HEK293 (cell line): ENCODE data around the gene HPS4.
A peak's percentile ranks its signal among the peaks of the same experiment; 100 is the strongest.

Experiments
- CTCF ChIA-PET: fragments of 350-600 bp; formaldehyde crosslinking; extraction: SDS; loops from one replicate; lab custom pipeline; 2021; ENCODE audit warnings: antibody characterized with exemption; lab: Yijun Ruan, JAX
- POLR2A ChIA-PET: fragments of 300-600 bp; formaldehyde crosslinking; extraction: SDS; loops from one replicate; lab custom pipeline; 2020; ENCODE audit warnings: antibody characterized with exemption, inconsistent platforms; lab: Yijun Ruan, JAX
- H3K27ac ChIP-seq: fragments of 200-500 bp; sonication (Bioruptor generic); 2 replicates; pipeline ENCODE4 v1.5.1; 2014; ENCODE audit warnings: low read depth, low read length, control low read depth, inconsistent platforms; ENCODE audit errors: extremely low read depth
- H3K36me3 ChIP-seq, 2 experiments: fragments of 200-500 bp in 1 of 2; sonication (Bioruptor generic) in 1 of 2; 1 replicate in 1 of 2; 2 replicates in 1 of 2; pipeline ENCODE4 v1.5.1; 2014 to 2017; ENCODE audit warnings: inconsistent platforms in 2 of 2, low read length in 2 of 2; ENCODE audit not compliant: control insufficient read depth in 2 of 2, insufficient read depth in 1 of 2
- H3K4me1 ChIP-seq: fragments of 200-500 bp; sonication (Bioruptor generic); 2 replicates; pipeline ENCODE4 v1.5.1; 2014; ENCODE audit warnings: mild to moderate bottlenecking, low read length, inconsistent platforms; ENCODE audit not compliant: control insufficient read depth, insufficient read depth
- H3K4me3 ChIP-seq: 2 replicates; pipeline ENCODE4 v1.5.1; 2011; ENCODE audit warnings: low read depth, mild to moderate bottlenecking, control low read depth, low read length, moderate library complexity
- H3K9me3 ChIP-seq: fragments of 200-500 bp; sonication (Bioruptor generic); 2 replicates; pipeline ENCODE4 v1.5.1; 2014; ENCODE audit warnings: low read depth, low read length, inconsistent platforms; ENCODE audit not compliant: control insufficient read depth, insufficient read depth
- ATF2 ChIP-seq: fragments of 450-650 bp; formaldehyde crosslinking; IDR thresholded peaks from 2 replicates; pipeline ENCODE4 v1.5.1; 2016; ENCODE audit warnings: missing biosample characterization, missing genetic modification characterization, low read depth
- GLIS2 ChIP-seq: fragments of 450-650 bp; formaldehyde crosslinking; IDR thresholded peaks from 2 replicates; pipeline ENCODE4 v1.5.1; 2016; ENCODE audit warnings: missing biosample characterization, missing genetic modification characterization
- HOXD13 ChIP-seq: sonication (generic); formaldehyde crosslinking; IDR thresholded peaks from 2 replicates; pipeline ENCODE4 v1.8.0; 2022; ENCODE audit warnings: missing genetic modification reagents, borderline replicate concordance
- KLF8 ChIP-seq: fragments of 450-650 bp; formaldehyde crosslinking; IDR thresholded peaks from 2 replicates; pipeline ENCODE4 v1.5.1; 2016; ENCODE audit warnings: missing biosample characterization, missing genetic modification characterization
- OVOL3 ChIP-seq: fragments of 450-650 bp; formaldehyde crosslinking; IDR thresholded peaks from 2 replicates; pipeline ENCODE4 v1.5.1; 2016; ENCODE audit warnings: missing biosample characterization, missing genetic modification characterization
- PBX3 ChIP-seq: sonication (generic); formaldehyde crosslinking; IDR thresholded peaks from 2 replicates; pipeline ENCODE4 v1.8.1; 2022; ENCODE audit warnings: mild to moderate bottlenecking, moderate library complexity, missing genetic modification reagents
- REST ChIP-seq: fragments of 450-650 bp; formaldehyde crosslinking; IDR thresholded peaks from 2 replicates; pipeline ENCODE4 v1.5.1; 2016; ENCODE audit warnings: missing biosample characterization, missing genetic modification characterization
- SP2 ChIP-seq: fragments of 450-650 bp; formaldehyde crosslinking; IDR thresholded peaks from 2 replicates; pipeline ENCODE4 v1.5.1; 2016; ENCODE audit warnings: missing biosample characterization, missing genetic modification characterization
- SP7 ChIP-seq: fragments of 450-650 bp; formaldehyde crosslinking; IDR thresholded peaks from 2 replicates; pipeline ENCODE4 v1.5.1; 2016; ENCODE audit warnings: missing biosample characterization, missing genetic modification characterization
- ZNF184 ChIP-seq: fragments of 450-650 bp; IDR thresholded peaks from 2 replicates; pipeline ENCODE4 v1.5.1; 2018; ENCODE audit warnings: missing biosample characterization, mild to moderate bottlenecking, missing genetic modification characterization
- ZNF335 ChIP-seq: fragments of 450-650 bp; formaldehyde crosslinking; conservative IDR thresholded peaks from 2 replicates; pipeline ENCODE4 v1.5.1; 2016; ENCODE audit warnings: missing biosample characterization, missing genetic modification characterization
- ZNF341 ChIP-seq: fragments of 450-650 bp; formaldehyde crosslinking; IDR thresholded peaks from 2 replicates; pipeline ENCODE4; 2016; ENCODE audit warnings: low read depth, missing biosample characterization, missing genetic modification characterization
- ZNF426 ChIP-seq: fragments of 450-650 bp; formaldehyde crosslinking; IDR thresholded peaks from 2 replicates; pipeline ENCODE4 v1.5.1; 2017; ENCODE audit warnings: missing biosample characterization, missing genetic modification characterization, mild to moderate bottlenecking, inconsistent platforms, moderate library complexity
- ZNF521 ChIP-seq: fragments of 450-650 bp; formaldehyde crosslinking; IDR thresholded peaks from 2 replicates; pipeline ENCODE4 v1.5.1; 2017; ENCODE audit warnings: missing biosample characterization, mild to moderate bottlenecking, missing genetic modification characterization
- ZNF548 ChIP-seq: fragments of 450-650 bp; formaldehyde crosslinking; IDR thresholded peaks from 2 replicates; pipeline ENCODE4 v1.5.1; 2016; ENCODE audit warnings: missing biosample characterization, missing genetic modification characterization
- ZNF677 ChIP-seq: fragments of 450-650 bp; IDR thresholded peaks from 2 replicates; pipeline ENCODE4 v1.5.0; 2018; ENCODE audit warnings: missing biosample characterization, mild to moderate bottlenecking, missing genetic modification characterization, moderate library complexity
- ZNF837 ChIP-seq: fragments of 450-650 bp; formaldehyde crosslinking; IDR thresholded peaks from 2 replicates; pipeline ENCODE4 v1.5.1; 2016; ENCODE audit warnings: missing biosample characterization, missing genetic modification characterization
- TF ChIP-seq, protein P1 (sequence below): fragments of 450-650 bp; formaldehyde crosslinking; conservative IDR thresholded peaks from 2 replicates; pipeline ENCODE4 v1.5.1; 2016; ENCODE audit warnings: low read depth, missing biosample characterization, missing genetic modification characterization
- TF ChIP-seq, protein P2 (sequence below): fragments of 450-650 bp; formaldehyde crosslinking; IDR thresholded peaks from 2 replicates; pipeline ENCODE4 v1.5.1; 2016; ENCODE audit warnings: missing biosample characterization, missing genetic modification characterization
- TF ChIP-seq, protein P3 (sequence below): fragments of 450-650 bp; formaldehyde crosslinking; IDR thresholded peaks from 2 replicates; pipeline ENCODE4 v1.5.0; 2017; ENCODE audit warnings: missing biosample characterization, missing genetic modification characterization, borderline replicate concordance

HPS4 gene

GRCh38 chr22:26483043-26483438 is 542 bp downstream of the HPS4 start:
- ChIA-PET POLR2A (interaction anchor here (0.6 to 3.7 kb wide), 13 partner anchors 9 to 1525 kb away, joined by 3 to 27 read pairs (median 8); partner anchors contain the start of gene TFIP11), CTCF (interaction anchor here (0.7 to 8.1 kb wide), 6 partner anchors 9 to 179 kb away, joined by 3 to 47 read pairs (median 5); no protein-coding TSS in a partner anchor)
- TF ChIP-seq KLF8 (tag by site-specific recombination) (no peak), ZNF335 (tag by site-specific recombination) (peak; percentile 86), SP7 (tag by site-specific recombination) (no peak), ZNF837 (no peak), REST (tag by site-specific recombination) (peak; percentile 77), ZNF341 (tag by site-specific recombination) (no peak)

GRCh38 chr22:26482161-26482560 is 1.4 kb downstream of the HPS4 start:
- CTCF ChIA-PET: interaction anchor here (0.7 to 8.1 kb wide), 6 partner anchors 8 to 115 kb away, joined by 3 to 47 read pairs (median 4); no protein-coding TSS in a partner anchor
- H3K4me1 ChIP-seq: peaks cover 4% of the 10 kb centered on the region; the same call in 1 of the 2 replicates
- H3K36me3 ChIP-seq: peaks cover 8 to 47% of the 10 kb centered on the region in 2 experiments; a peak in 2 of 3 replicates
- no peak overlapping the region for H3K27ac ChIP-seq
- POLR2A ChIA-PET: interaction anchor here (1.8 to 3.7 kb wide), 3 partner anchors 12 to 76 kb away, joined by 8 to 27 read pairs (median 13); partner anchors contain the start of gene TFIP11
- no peak overlapping the region for H3K4me3 ChIP-seq
- TF ChIP-seq PBX3 (CRISPR knock-in tag) (no peak), ZNF677 (tag by site-specific recombination) (no peak), ZNF426 (tag by site-specific recombination) (no peak), ZNF521 (tag by site-specific recombination) (no peak), ATF2 (tag by site-specific recombination) (no peak), SP2 (tag by site-specific recombination) (no peak), ZNF548 (no peak), ZNF184 (tag by site-specific recombination) (no peak), HOXD13 (CRISPR knock-in tag) (no peak), GLIS2 (tag by site-specific recombination) (no peak), OVOL3 (no peak)
- TF ChIP-seq, protein P1, sequence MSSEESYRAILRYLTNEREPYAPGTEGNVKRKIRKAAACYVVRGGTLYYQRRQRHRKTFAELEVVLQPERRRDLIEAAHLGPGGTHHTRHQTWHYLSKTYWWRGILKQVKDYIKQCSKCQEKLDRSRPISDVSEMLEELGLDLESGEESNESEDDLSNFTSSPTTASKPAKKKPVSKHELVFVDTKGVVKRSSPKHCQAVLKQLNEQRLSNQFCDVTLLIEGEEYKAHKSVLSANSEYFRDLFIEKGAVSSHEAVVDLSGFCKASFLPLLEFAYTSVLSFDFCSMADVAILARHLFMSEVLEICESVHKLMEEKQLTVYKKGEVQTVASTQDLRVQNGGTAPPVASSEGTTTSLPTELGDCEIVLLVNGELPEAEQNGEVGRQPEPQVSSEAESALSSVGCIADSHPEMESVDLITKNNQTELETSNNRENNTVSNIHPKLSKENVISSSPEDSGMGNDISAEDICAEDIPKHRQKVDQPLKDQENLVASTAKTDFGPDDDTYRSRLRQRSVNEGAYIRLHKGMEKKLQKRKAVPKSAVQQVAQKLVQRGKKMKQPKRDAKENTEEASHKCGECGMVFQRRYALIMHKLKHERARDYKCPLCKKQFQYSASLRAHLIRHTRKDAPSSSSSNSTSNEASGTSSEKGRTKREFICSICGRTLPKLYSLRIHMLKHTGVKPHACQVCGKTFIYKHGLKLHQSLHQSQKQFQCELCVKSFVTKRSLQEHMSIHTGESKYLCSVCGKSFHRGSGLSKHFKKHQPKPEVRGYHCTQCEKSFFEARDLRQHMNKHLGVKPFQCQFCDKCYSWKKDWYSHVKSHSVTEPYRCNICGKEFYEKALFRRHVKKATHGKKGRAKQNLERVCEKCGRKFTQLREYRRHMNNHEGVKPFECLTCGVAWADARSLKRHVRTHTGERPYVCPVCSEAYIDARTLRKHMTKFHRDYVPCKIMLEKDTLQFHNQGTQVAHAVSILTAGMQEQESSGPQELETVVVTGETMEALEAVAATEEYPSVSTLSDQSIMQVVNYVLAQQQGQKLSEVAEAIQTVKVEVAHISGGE (tag by site-specific recombination): no peak
- TF ChIP-seq, protein P2, sequence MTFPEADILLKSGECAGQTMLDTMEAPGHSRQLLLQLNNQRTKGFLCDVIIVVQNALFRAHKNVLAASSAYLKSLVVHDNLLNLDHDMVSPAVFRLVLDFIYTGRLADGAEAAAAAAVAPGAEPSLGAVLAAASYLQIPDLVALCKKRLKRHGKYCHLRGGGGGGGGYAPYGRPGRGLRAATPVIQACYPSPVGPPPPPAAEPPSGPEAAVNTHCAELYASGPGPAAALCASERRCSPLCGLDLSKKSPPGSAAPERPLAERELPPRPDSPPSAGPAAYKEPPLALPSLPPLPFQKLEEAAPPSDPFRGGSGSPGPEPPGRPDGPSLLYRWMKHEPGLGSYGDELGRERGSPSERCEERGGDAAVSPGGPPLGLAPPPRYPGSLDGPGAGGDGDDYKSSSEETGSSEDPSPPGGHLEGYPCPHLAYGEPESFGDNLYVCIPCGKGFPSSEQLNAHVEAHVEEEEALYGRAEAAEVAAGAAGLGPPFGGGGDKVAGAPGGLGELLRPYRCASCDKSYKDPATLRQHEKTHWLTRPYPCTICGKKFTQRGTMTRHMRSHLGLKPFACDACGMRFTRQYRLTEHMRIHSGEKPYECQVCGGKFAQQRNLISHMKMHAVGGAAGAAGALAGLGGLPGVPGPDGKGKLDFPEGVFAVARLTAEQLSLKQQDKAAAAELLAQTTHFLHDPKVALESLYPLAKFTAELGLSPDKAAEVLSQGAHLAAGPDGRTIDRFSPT (tag by site-specific recombination): no peak
- TF ChIP-seq, protein P3, sequence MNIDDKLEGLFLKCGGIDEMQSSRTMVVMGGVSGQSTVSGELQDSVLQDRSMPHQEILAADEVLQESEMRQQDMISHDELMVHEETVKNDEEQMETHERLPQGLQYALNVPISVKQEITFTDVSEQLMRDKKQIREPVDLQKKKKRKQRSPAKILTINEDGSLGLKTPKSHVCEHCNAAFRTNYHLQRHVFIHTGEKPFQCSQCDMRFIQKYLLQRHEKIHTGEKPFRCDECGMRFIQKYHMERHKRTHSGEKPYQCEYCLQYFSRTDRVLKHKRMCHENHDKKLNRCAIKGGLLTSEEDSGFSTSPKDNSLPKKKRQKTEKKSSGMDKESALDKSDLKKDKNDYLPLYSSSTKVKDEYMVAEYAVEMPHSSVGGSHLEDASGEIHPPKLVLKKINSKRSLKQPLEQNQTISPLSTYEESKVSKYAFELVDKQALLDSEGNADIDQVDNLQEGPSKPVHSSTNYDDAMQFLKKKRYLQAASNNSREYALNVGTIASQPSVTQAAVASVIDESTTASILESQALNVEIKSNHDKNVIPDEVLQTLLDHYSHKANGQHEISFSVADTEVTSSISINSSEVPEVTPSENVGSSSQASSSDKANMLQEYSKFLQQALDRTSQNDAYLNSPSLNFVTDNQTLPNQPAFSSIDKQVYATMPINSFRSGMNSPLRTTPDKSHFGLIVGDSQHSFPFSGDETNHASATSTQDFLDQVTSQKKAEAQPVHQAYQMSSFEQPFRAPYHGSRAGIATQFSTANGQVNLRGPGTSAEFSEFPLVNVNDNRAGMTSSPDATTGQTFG (tag by site-specific recombination): no peak
- no peaks in the 10 kb centered on the region for H3K9me3 ChIP-seq

More at GRCh38 chr22:26483043-26483438, 542 bp downstream of the HPS4 start:
- peaks cover 4% of the 10 kb centered on the region; the same call in 1 of the 2 replicates for H3K4me1 ChIP-seq
- peak overlapping the region; percentile 44; the same call in 1 of the 2 replicates for H3K27ac ChIP-seq
- H3K4me3 ChIP-seq: peak overlapping the region; percentile 93
- no peaks in the 10 kb centered on the region for H3K9me3 ChIP-seq
- peaks cover 8 to 47% of the 10 kb centered on the region in 2 experiments; a peak in 2 of 3 replicates for H3K36me3 ChIP-seq
